Measurements from ENCODE around the gene DENND11. TPM values are rescaled to one million over a fixed set of nuclear protein-coding genes. Genes with fewer than 3 reads are reported as not detected.

Gene DENND11
- total RNA-seq, 2 donors from 2014 or later: 31.7 to 37.6 TPM

DNA sequence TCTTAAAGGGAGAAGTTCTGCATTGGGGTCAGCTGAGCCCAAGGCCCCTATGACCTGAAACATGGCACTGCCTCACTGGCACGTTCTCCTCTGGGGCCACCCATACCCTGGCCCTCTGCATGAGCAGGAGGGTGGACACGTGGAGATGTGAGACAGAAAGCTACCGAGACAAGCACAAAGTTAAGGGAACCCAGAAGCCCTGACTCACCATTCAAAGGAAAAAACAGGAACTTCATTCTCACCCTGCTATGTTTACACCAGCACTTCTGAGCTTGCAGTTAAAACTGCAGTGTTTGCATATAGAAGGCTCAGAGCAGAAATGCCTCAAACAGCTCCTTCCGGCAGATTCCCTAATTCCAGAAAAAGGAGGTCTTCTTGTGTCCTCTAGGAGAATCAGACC is 41.7 kb downstream of the DENND11 start:
- intact Hi-C loops (cut with DNase I, micrococcal nuclease): no loop called here
- ATAC-seq (no peak), DNase-seq (peak in 1 of 2 donors; percentile 40)

DNA sequence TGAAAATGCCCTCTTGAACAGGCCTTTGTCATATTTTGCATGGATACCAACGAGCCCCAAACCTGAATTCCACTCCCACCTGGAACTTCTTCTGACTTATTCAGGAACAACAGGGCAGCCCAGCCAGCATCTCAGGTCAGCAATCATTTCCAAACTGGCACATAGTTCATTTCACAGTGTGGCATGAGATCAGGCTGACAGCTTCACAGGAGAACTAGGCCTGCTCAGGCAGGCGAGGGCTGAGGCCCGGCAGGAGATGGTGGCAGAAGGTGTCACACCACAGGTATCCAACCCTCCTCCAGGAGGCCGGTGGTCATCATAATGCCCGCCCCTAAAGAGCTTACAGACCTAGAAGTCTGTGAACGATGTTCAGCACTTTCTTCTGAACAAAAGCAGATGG is 42.5 kb downstream of the DENND11 start:
- no peak for DNase-seq
- intact Hi-C loops (cut with DNase I, micrococcal nuclease): loop anchor here in 1 of 2 donors (10.0 kb wide), 1 partner anchor 75 kb away; the partner anchor contains the start of gene SSBP1
- ATAC-seq: no peak

DNA sequence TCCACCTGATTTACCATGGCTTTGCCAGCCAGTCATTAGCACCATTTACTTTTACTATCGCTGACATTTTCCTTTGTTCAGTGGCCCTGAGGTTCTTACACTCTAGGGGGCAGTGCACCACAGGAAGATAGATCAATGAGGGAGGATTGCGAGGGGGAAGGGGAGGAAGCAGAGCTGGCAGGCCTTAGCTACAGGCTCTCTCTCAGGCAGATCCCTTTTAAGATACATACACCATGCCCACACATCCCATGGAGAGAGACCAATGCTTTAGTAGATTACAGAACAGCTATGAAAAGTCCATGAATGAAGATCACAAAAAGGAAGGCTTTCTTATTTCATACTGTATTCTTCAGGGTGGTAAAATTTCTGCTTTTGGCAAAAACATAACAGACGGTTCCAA is 47.4 kb downstream of the DENND11 start:
- intact Hi-C loops (cut with DNase I, micrococcal nuclease): loop anchor here in 1 of 2 donors (10.0 kb wide), 1 partner anchor 80 kb away; the partner anchor contains the start of gene SSBP1
- DNase-seq (peak; percentile 56 to 70), ATAC-seq (peak; percentile 94)

DNA sequence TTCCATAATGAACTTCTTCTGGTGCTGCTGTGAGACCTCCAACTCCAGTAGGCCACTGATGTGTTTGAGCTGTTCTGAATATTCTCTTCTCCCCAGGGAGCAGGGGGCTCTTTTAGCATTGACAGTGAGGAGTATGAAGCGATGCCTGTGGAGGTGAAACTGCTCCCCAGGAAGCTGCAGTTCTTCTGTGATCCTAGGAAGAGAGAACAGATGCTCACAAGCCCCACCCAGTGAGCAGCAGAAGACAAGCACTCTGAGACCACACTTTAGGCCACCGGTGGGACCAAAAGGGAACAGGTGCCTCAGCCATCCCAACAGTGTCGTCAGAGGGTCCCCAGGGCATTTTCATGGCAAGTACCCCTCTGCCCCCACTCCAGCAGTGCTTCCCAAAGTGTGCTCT is 49.3 kb downstream of the DENND11 start:
- DNase-seq (no peak), ATAC-seq (no peak)
- intact Hi-C loops (cut with DNase I, micrococcal nuclease): loop anchor here in 1 of 2 donors (10.0 kb wide), 1 partner anchor 82 kb away; the partner anchor contains the start of gene SSBP1

Other genes starting within 250 kb of the DENND11 start
- gene AGK, start 150.8 kb downstream of the DENND11 start, total RNA-seq: 10 to 100 TPM; 18.0 to 18.5 TPM
- gene WEE2, start 6.2 kb upstream of the DENND11 start, total RNA-seq: not detected
- gene SSBP1, start 36.2 kb upstream of the DENND11 start, total RNA-seq: 10 to 100 TPM; 65.4 to 79.5 TPM
- gene TAS2R3, start 61.9 kb upstream of the DENND11 start, total RNA-seq: 1 to 10 TPM; 1.8 to 2.1 TPM
- 1 to 10 TPM; 1.1 to 1.2 TPM for gene TAS2R4, start 74.5 kb upstream of the DENND11 start, total RNA-seq
- 1 to 10 TPM; 1.0 to 1.8 TPM for gene TAS2R5, start 88.1 kb upstream of the DENND11 start, total RNA-seq
- gene PRSS37, start 139.3 kb upstream of the DENND11 start, total RNA-seq: not detected
- not detected for gene OR9A4, start 214.2 kb upstream of the DENND11 start, total RNA-seq
- under 1 TPM in 1 of 2 donors, not detected in 1; 0.55 TPM for gene CLEC5A, start 244.8 kb upstream of the DENND11 start, total RNA-seq